ENCODE results near the gene RTL10. TPM values are rescaled to one million over a fixed set of nuclear protein-coding genes. Genes with fewer than 3 reads are reported as not detected.

The RTL10 gene
- total RNA-seq, 1 donor from 2014 or later: 20.3 TPM

DNA sequence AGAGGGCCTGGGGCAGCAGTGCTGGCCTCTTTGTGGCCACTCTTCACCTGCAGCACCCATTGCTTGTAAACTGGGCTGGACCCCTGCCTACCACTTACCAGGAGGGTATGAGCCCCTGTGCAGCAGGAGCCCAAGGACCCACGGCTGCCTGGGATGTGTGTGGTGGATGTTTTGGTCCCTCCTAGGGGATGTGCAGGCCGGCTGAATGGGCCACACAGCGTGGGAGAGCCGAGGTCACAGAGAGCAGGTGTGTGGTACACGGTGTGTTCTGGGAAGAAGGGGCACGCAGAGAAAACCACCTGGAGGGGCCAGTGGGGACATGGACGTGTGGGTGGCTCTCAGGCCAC is 19.3 kb upstream of the RTL10 start:
- Mint-ChIP-seq H3K27me3 (ENCODE audit: unreplicated experiment) (peaks cover 4% of the 10 kb centered on the region), H3K9me3 (ENCODE audit: unreplicated experiment) (no peaks in the 10 kb centered on the region), H3K4me3 (ENCODE audit: unreplicated experiment) (no peak overlapping the region), H3K27ac (ENCODE audit: unreplicated experiment) (no peak overlapping the region), H3K36me3 (ENCODE audit: low read depth, unreplicated experiment) (no peaks in the 10 kb centered on the region), H3K4me1 (ENCODE audit: unreplicated experiment) (no peaks in the 10 kb centered on the region)
- TF ChIP-seq, protein P1, sequence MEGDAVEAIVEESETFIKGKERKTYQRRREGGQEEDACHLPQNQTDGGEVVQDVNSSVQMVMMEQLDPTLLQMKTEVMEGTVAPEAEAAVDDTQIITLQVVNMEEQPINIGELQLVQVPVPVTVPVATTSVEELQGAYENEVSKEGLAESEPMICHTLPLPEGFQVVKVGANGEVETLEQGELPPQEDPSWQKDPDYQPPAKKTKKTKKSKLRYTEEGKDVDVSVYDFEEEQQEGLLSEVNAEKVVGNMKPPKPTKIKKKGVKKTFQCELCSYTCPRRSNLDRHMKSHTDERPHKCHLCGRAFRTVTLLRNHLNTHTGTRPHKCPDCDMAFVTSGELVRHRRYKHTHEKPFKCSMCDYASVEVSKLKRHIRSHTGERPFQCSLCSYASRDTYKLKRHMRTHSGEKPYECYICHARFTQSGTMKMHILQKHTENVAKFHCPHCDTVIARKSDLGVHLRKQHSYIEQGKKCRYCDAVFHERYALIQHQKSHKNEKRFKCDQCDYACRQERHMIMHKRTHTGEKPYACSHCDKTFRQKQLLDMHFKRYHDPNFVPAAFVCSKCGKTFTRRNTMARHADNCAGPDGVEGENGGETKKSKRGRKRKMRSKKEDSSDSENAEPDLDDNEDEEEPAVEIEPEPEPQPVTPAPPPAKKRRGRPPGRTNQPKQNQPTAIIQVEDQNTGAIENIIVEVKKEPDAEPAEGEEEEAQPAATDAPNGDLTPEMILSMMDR (IDR thresholded peaks at IDR 0.05; ENCODE audit: unreplicated experiment): no peak
- no peak for DNase-seq (ENCODE audit: low spot score)

DNA sequence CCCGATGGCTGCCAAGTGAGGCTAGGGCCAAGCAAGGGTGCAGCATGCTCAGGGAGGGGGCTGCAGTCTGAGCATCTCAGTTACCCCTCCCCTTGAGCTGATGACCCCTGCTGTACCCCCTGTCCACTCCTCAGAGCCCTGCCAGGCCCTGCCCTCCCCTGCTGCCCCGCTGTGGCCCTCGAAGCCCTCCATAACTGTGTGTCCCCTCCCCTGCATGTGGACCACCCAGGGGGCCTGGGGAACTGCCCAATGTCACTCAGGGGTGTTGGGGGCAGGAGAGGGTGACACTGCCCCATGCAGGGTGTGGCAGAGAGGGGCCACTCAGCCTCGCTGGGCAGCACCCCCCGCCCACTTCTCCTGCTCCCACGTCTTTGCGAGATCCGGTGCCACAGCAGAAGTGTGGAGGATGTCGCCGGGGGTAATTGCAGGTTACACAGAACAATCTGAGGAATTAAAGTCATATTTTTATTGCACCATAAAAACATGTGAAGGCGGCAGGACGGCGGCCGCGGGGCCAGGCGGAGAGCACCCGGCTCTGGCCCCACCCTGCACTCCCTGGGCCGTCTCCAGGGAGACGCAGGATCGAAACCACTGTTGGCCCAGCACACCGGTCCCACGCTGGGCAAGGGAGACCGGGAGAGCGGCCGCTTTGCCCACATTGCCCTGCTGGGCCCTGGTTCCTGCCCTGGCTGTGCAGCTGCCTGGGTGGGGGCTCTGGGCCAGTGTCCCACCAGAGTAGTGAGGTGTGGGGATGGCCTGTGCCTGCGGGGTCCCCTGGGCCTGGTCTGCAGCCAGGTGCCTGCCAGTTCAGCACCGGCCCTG is 18.7 kb upstream of the RTL10 start:
- DNase-seq (ENCODE audit: low spot score): no peak
- Mint-ChIP-seq H3K4me3 (ENCODE audit: unreplicated experiment) (no peak overlapping the region), H3K9me3 (ENCODE audit: unreplicated experiment) (no peaks in the 10 kb centered on the region), H3K27me3 (ENCODE audit: unreplicated experiment) (peaks cover 2% of the 10 kb centered on the region), H3K27ac (ENCODE audit: unreplicated experiment) (no peak overlapping the region), H3K36me3 (ENCODE audit: low read depth, unreplicated experiment) (no peaks in the 10 kb centered on the region), H3K4me1 (ENCODE audit: unreplicated experiment) (no peaks in the 10 kb centered on the region)
- TF ChIP-seq, protein P1 (IDR thresholded peaks at IDR 0.05; ENCODE audit: unreplicated experiment): no peak

DNA sequence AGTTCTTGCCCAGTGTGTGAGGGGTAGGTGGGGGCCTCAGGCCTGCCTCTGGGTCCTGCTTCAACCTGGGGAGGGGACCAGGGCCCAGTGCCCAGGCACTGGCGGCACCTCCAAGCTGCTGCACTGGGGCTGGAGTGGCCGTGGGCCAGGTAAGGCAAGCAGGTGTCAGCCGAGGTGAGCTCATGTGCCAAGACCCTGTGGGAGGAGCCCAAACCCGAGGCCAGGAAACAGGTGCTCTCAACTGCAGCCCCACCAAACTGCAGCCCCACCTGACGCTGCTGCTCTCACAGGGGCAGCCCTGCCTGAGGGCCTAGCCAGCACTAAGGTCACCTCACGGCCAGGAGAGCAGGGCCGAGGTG is 18.1 kb upstream of the RTL10 start:
- Mint-ChIP-seq H3K27ac (ENCODE audit: unreplicated experiment) (no peak overlapping the region), H3K27me3 (ENCODE audit: unreplicated experiment) (peaks cover under 1% of the 10 kb centered on the region), H3K4me3 (ENCODE audit: unreplicated experiment) (no peak overlapping the region), H3K4me1 (ENCODE audit: unreplicated experiment) (peaks cover 5% of the 10 kb centered on the region), H3K9me3 (ENCODE audit: unreplicated experiment) (no peaks in the 10 kb centered on the region), H3K36me3 (ENCODE audit: low read depth, unreplicated experiment) (no peaks in the 10 kb centered on the region)
- DNase-seq (ENCODE audit: low spot score): no peak
- TF ChIP-seq, protein P1 (IDR thresholded peaks at IDR 0.05; ENCODE audit: unreplicated experiment): no peak

DNA sequence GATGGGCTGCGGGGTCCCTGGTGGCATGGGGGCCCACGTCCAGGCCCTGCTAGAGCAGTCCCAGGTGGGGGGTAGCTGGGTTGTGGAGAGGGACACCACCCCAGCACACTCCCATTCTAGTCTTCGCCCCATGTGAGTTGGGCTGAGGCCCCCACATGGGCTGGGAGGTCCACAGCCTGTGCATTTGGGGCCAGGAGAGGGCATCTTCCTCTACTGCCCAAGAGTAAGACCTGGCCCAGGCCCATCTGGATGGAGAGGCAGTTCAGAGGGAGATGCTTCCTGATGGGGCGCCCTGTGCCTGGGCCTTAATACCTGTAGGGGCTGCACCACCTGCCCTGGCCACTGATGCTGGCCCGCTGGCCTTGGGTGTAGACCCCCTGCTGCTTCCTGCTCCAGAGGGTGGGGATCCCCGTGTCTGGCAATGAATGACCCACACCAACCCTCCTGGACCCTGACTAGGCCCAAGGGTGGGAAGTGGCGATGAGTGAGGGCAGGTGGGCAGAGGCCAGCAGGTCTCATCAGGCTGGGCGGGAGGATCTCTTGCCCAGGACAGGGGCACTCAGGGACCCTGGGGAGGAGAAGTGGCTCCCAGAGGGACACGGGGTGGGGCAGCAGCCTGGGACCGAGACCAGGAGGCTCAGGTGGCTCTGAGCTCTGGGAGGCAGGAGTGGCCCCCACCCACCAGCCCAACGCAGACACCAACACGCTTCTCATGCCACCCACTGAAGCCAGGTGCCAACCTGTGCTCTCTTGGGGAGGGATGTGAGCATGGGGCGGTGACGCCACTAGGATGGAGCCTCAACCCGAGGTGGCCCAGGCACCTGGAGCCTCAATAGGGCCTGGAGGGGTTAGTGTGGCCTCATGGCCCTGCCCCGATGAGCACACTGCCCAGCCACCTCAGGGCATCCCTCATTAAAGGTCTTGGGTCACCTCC is 17.4 kb upstream of the RTL10 start:
- peak; percentile 2 for DNase-seq (ENCODE audit: low spot score)
- H3K27me3 Mint-ChIP-seq (ENCODE audit: unreplicated experiment): no peaks in the 10 kb centered on the region
- peaks cover 8% of the 10 kb centered on the region for H3K4me1 Mint-ChIP-seq (ENCODE audit: unreplicated experiment)
- H3K4me3 Mint-ChIP-seq (ENCODE audit: unreplicated experiment): no peak overlapping the region
- TF ChIP-seq, protein P1 (IDR thresholded peaks at IDR 0.05; ENCODE audit: unreplicated experiment): no peak
- H3K9me3 Mint-ChIP-seq (ENCODE audit: unreplicated experiment): no peaks in the 10 kb centered on the region
- H3K36me3 Mint-ChIP-seq (ENCODE audit: low read depth, unreplicated experiment): no peaks in the 10 kb centered on the region
- no peak overlapping the region for H3K27ac Mint-ChIP-seq (ENCODE audit: unreplicated experiment)

Data from endothelial cell (in vitro differentiated cells).